H9 (cell line): Measurements from ENCODE around the gene LPAR1. TPM values are rescaled to one million over a fixed set of nuclear protein-coding genes. Genes with fewer than 3 reads are reported as not detected.

ENCODE experiments used
- DNase-seq: peaks from one replicate; pipeline ENCODE4 v3.0.0-alpha.2; 2017
- H2AFZ ChIP-seq: one replicate; pipeline ENCODE4 v1.6.1; 2013; ENCODE audit warnings: mild to moderate bottlenecking, low read length, control low read depth, moderate library complexity
- H2AK5ac ChIP-seq: 2 replicates; pipeline ENCODE4 v1.6.1; 2013; ENCODE audit warnings: low read length, control low read depth, mixed read lengths; ENCODE audit not compliant: insufficient read length
- H2BK120ac ChIP-seq: one replicate; pipeline ENCODE4 v1.6.1; 2013; ENCODE audit warnings: low read depth, mild to moderate bottlenecking, low read length, control low read depth, inconsistent platforms; ENCODE audit not compliant: poor library complexity, severe bottlenecking
- H2BK12ac ChIP-seq: 2 replicates; pipeline ENCODE4 v1.6.1; 2013; ENCODE audit warnings: low read length, control low read depth, mixed read lengths, low read depth; ENCODE audit not compliant: insufficient read length
- H2BK15ac ChIP-seq: 2 replicates; pipeline ENCODE4 v1.6.1; 2013; ENCODE audit warnings: low read depth, low read length, control low read depth
- H2BK20ac ChIP-seq: one replicate; pipeline ENCODE4 v1.6.1; 2013; ENCODE audit warnings: low read depth, mild to moderate bottlenecking, low read length, control low read depth, inconsistent platforms; ENCODE audit not compliant: poor library complexity, severe bottlenecking
- H2BK5ac ChIP-seq: 2 replicates; pipeline ENCODE4 v1.6.1; 2013; ENCODE audit warnings: low read length, control low read depth, mixed read lengths; ENCODE audit not compliant: insufficient read length
- H3K14ac ChIP-seq: 2 replicates; pipeline ENCODE4 v1.6.1; 2013; ENCODE audit warnings: low read length, control low read depth; ENCODE audit not compliant: insufficient read depth
- H3K18ac ChIP-seq: 2 replicates; pipeline ENCODE4 v1.6.1; 2013; ENCODE audit warnings: low read depth, mild to moderate bottlenecking, mixed read lengths, low read length, control low read depth; ENCODE audit not compliant: insufficient read length
- H3K23ac ChIP-seq: 2 replicates; pipeline ENCODE4 v1.6.1; 2013; ENCODE audit warnings: low read length, control low read depth, mixed read lengths, low read depth; ENCODE audit not compliant: insufficient read length
- H3K23me2 ChIP-seq: 2 replicates; pipeline ENCODE4 v1.6.1; 2013; ENCODE audit warnings: low read depth, mild to moderate bottlenecking, mixed read lengths, low read length, control low read depth; ENCODE audit not compliant: insufficient read length, poor library complexity, severe bottlenecking
- H3K27ac ChIP-seq: 2 replicates; pipeline ENCODE4 v1.5.1; 2013; ENCODE audit warnings: low read length, control low read depth, mixed read lengths, low read depth; ENCODE audit not compliant: insufficient read length
- H3K27me3 ChIP-seq: 2 replicates; pipeline ENCODE4 v1.6.1; 2013; ENCODE audit warnings: low read length, control low read depth, inconsistent platforms; ENCODE audit not compliant: insufficient read depth
- H3K4ac ChIP-seq: 2 replicates; pipeline ENCODE4 v1.6.1; 2013; ENCODE audit warnings: low read depth, mild to moderate bottlenecking, control low read depth, inconsistent platforms, low read length, moderate library complexity
- H3K4me1 ChIP-seq: 2 replicates; pipeline ENCODE4 v1.6.1; 2013; ENCODE audit warnings: low read length, control low read depth, inconsistent platforms; ENCODE audit not compliant: insufficient read depth
- H3K4me2 ChIP-seq: 2 replicates; pipeline ENCODE4 v1.6.1; 2013; ENCODE audit warnings: low read length, control low read depth, mixed read lengths; ENCODE audit not compliant: insufficient read length, insufficient read depth
- H3K56ac ChIP-seq: 2 replicates; pipeline ENCODE4 v1.6.1; 2013; ENCODE audit warnings: low read depth, mild to moderate bottlenecking, mixed read lengths, low read length, control low read depth; ENCODE audit not compliant: insufficient read length
- H3K79me1 ChIP-seq: 2 replicates; pipeline ENCODE4 v1.6.1; 2013; ENCODE audit warnings: low read depth, mild to moderate bottlenecking, moderate library complexity, low read length, control low read depth, inconsistent platforms; ENCODE audit not compliant: insufficient read depth, poor library complexity, severe bottlenecking
- H3K79me2 ChIP-seq: 2 replicates; pipeline ENCODE4 v1.6.1; 2013; ENCODE audit warnings: low read length, control low read depth, inconsistent platforms; ENCODE audit not compliant: insufficient read depth
- H3K9ac ChIP-seq: 2 replicates; pipeline ENCODE4 v1.6.1; 2013; ENCODE audit warnings: low read length, control low read depth, mixed read lengths; ENCODE audit not compliant: insufficient read length; ENCODE audit errors: extremely low read depth
- H3K9me3 ChIP-seq: one replicate; pipeline ENCODE4 v1.6.1; 2013; ENCODE audit warnings: low read depth, low read length, inconsistent platforms; ENCODE audit not compliant: control insufficient read depth
- H3T11ph ChIP-seq: one replicate; pipeline ENCODE4 v1.6.1; 2013; ENCODE audit warnings: mild to moderate bottlenecking, low read length, control low read depth, inconsistent platforms
- H4K20me1 ChIP-seq: one replicate; pipeline ENCODE4 v1.6.1; 2013; ENCODE audit not compliant: control insufficient read depth, insufficient read length, insufficient read depth
- H4K5ac ChIP-seq: 2 replicates; pipeline ENCODE4 v1.6.1; 2013; ENCODE audit warnings: low read depth, mild to moderate bottlenecking, mixed read lengths, low read length, control low read depth; ENCODE audit not compliant: insufficient read length
- H4K8ac ChIP-seq: replicated peaks from 2 replicates; pipeline ENCODE4 v1.6.1; 2013; ENCODE audit warnings: low read length, control low read depth, mixed read lengths, low read depth; ENCODE audit not compliant: insufficient read length
- H4K91ac ChIP-seq: 2 replicates; pipeline ENCODE4 v1.6.1; 2013; ENCODE audit warnings: low read depth, mild to moderate bottlenecking, moderate library complexity, mixed read lengths, low read length, control low read depth; ENCODE audit not compliant: insufficient read length
- H3K27ac Mint-ChIP-seq, 3 experiments: 2 replicates in 2 of 3; 3 replicates in 1 of 3; pipeline ENCODE4 v1.8.0; 2020 to 2021; ENCODE audit warnings: mixed read lengths in 3 of 3, mild to moderate bottlenecking in 1 of 3, moderate library complexity in 1 of 3
- H3K27me3 Mint-ChIP-seq: 2 replicates; pipeline ENCODE4 v1.8.0; 2021; ENCODE audit warnings: low read depth, mild to moderate bottlenecking, moderate library complexity, mixed read lengths
- H3K36me3 Mint-ChIP-seq, 3 experiments: 2 replicates in 2 of 3; 3 replicates in 1 of 3; pipeline ENCODE4 v1.8.0; 2020 to 2021; ENCODE audit warnings: low read depth in 3 of 3, mixed read lengths in 3 of 3; ENCODE audit not compliant: insufficient read depth in 1 of 3
- H3K4me1 Mint-ChIP-seq, 2 experiments: 2 replicates each; pipeline ENCODE4 v1.8.0; 2020; ENCODE audit warnings: mixed read lengths in 2 of 2
- H3K4me3 Mint-ChIP-seq, 2 experiments: 2 replicates in 1 of 2; 3 replicates in 1 of 2; pipeline ENCODE4 v1.8.0; 2020 to 2021; ENCODE audit warnings: mild to moderate bottlenecking in 2 of 2, mixed read lengths in 2 of 2, moderate library complexity in 1 of 2
- H3K9me3 Mint-ChIP-seq, 2 experiments: 2 replicates in 1 of 2; 3 replicates in 1 of 2; pipeline ENCODE4 v1.8.0; 2020; ENCODE audit warnings: mild to moderate bottlenecking in 2 of 2, mixed read lengths in 2 of 2, moderate library complexity in 1 of 2
- CTCF ChIP-seq: fragments of 200-600 bp; sonication (generic); conservative IDR thresholded peaks from 3 replicates; pipeline ENCODE4 v1.8.0; 2021; ENCODE audit warnings: antibody characterized with exemption, mild to moderate bottlenecking
- WGBS: extraction: QIAGEN DNeasy Blood & Tissue Kit; methylation state at CpG from one replicate; pipeline ENCODE4 v1.1.7; 2013; ENCODE audit warnings: missing lambda C conversion rate, low lambda C conversion rate, mixed read lengths; ENCODE audit not compliant: insufficient read length; ENCODE audit errors: extremely low coverage; 5-methylcytosine and 5-hydroxymethylcytosine counted together
- total RNA-seq: library from RNA; stranded (reverse); gene quantifications from 2 replicates; pipeline ENCODE4 v1.2.1, GENCODE V29; 2021

Gene LPAR1
- total RNA-seq, 1 experiment from 2014 or later, result 1.3 TPM

DNA sequence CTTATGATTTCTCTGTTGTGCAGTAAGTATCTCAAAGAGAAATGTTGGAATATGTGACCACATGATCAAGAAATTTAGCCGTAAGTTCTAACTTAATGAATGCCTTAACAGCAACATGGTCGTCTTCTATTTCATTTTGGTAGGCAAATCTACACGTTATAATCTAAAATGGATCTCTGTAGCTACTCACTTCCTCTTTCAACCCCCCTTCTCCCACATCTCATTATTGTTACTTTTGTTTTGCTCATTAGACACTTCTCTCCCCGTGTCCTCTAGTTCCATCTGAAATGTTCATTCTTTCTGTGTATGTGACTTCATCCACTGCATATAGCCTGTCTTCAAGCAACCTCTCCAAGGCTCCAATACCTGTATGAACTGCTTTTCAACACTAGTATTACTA is 27.1 kb upstream of the LPAR1 start:
- Histone ChIP-seq H3K79me1 (no peaks in the 10 kb centered on the region), H2AFZ (no peak overlapping the region), H4K8ac (no peak overlapping the region), H3K4ac (no peak overlapping the region), H4K20me1 (no peaks in the 10 kb centered on the region), H3K27me3 (no peaks in the 10 kb centered on the region), H2BK5ac (no peak overlapping the region), H2BK15ac (no peak overlapping the region), H3K23me2 (no peaks in the 10 kb centered on the region), H4K91ac (no peak overlapping the region), H2BK120ac (no peak overlapping the region), H3K23ac (no peak overlapping the region), H2BK12ac (no peak overlapping the region), H3K18ac (no peak overlapping the region), H2BK20ac (no peak overlapping the region), H3K4me2 (no peak overlapping the region), H3T11ph (no peak overlapping the region), H3K4me1 (no peaks in the 10 kb centered on the region), H3K9ac (no peak overlapping the region), H3K79me2 (no peaks in the 10 kb centered on the region), H4K5ac (no peak overlapping the region), H3K56ac (no peak overlapping the region), H3K27ac (no peak overlapping the region), H2AK5ac (no peak overlapping the region), H3K9me3 (no peaks in the 10 kb centered on the region), H3K14ac (no peak overlapping the region)
- Mint-ChIP-seq H3K4me1 (no peaks in the 10 kb centered on the region), H3K36me3 (no peaks in the 10 kb centered on the region), H3K27me3 (no peaks in the 10 kb centered on the region; the same call in 1 of the 2 replicates), H3K27ac (no peak overlapping the region), H3K9me3 (no peaks in the 10 kb centered on the region), H3K4me3 (no peak overlapping the region)
- no CpG with 5 or more reads among the region's 4 CpGs for WGBS
- DNase-seq, result no peak
- no peak for TF ChIP-seq CTCF
